HepG2 (cell line): ENCODE results near the gene ARHGAP26. TPM values are rescaled to one million over a fixed set of nuclear protein-coding genes. Genes with fewer than 3 reads are reported as not detected.
A peak's percentile ranks its signal among the peaks of the same experiment; 100 is the strongest.

Experiments
- ATAC-seq: fragments of 200-7000 bp; cut with Tn5 transposase; 3 replicates; pipeline ENCODE4 v1.9.1; 2020; ENCODE audit warnings: mild to moderate bottlenecking, moderate library complexity
- BruUV-seq: library from RNA; stranded (reverse); fragments of 400-500 nt; replicated peaks from 2 replicates; lab custom pipeline; 2021; lab: Mats Ljungman, UMichigan
- CTCF ChIA-PET: fragments of 300-600 bp; formaldehyde crosslinking; extraction: SDS; loops from one replicate; lab custom pipeline; 2021; ENCODE audit warnings: low total read pairs, inconsistent platforms, low intra/inter-chr PET ratio; lab: Yijun Ruan, JAX
- POLR2A ChIA-PET: fragments of 350-600 bp; sonication (Branson Sonifier 250); formaldehyde crosslinking; loops from one replicate; lab custom pipeline; 2020; ENCODE audit warnings: antibody characterized with exemption, inconsistent platforms; lab: Yijun Ruan, JAX
- DNase-seq: peaks from one replicate; pipeline ENCODE4 v3.0.0-alpha.2; 2015; ENCODE audit warnings: low spot score
- FAIRE-seq: peaks from 3 replicates; lab custom pipeline; 2011; peaks lifted over from hg19 to GRCh38; lab: Jason Lieb, UNC
- H2AFZ ChIP-seq: one replicate; pipeline ENCODE4 v1.6.1; 2011; ENCODE audit warnings: low read length, inconsistent platforms
- H3K27ac ChIP-seq: fragments of 300-600 bp; 3 replicates; pipeline ENCODE4 v1.8.0; 2011; ENCODE audit warnings: mixed run types, mild to moderate bottlenecking, mixed read lengths, low read length, inconsistent platforms; ENCODE audit not compliant: insufficient read depth; ENCODE audit errors: extremely low read length
- H3K27me3 ChIP-seq, 2 experiments: fragments of 200-600 bp in 1 of 2; 2 replicates in 1 of 2; 3 replicates in 1 of 2; pipeline versions ENCODE4 v1.6.0 to v1.8.0; 2011; ENCODE audit warnings: low read length in 2 of 2, mild to moderate bottlenecking in 2 of 2, moderate library complexity in 2 of 2, inconsistent platforms in 1 of 2; ENCODE audit not compliant: insufficient read depth in 2 of 2, control insufficient read depth in 1 of 2
- H3K36me3 ChIP-seq, 2 experiments: fragments of 200-600 bp in 1 of 2; replicated peaks in 1 of 2; 2 replicates in 1 of 2; 3 replicates in 1 of 2; pipeline versions ENCODE4 v1.5.1 to v1.8.0; 2011; ENCODE audit warnings: low read length in 2 of 2, inconsistent platforms in 1 of 2; ENCODE audit not compliant: insufficient read depth in 2 of 2, control insufficient read depth in 1 of 2
- H3K4me1 ChIP-seq: 2 replicates; pipeline ENCODE4 v1.5.1; 2012; ENCODE audit warnings: low read length, inconsistent platforms; ENCODE audit not compliant: insufficient read depth
- H3K4me2 ChIP-seq: 2 replicates; pipeline ENCODE4 v1.6.0; 2011; ENCODE audit warnings: low read depth, low read length, inconsistent platforms
- H3K4me3 ChIP-seq, 3 experiments: fragments of 200-600 bp in 1 of 3; sonication (generic), shearing (Covaris generic) in 1 of 3; replicated peaks in 1 of 3; 2 replicates each; pipeline ENCODE4 v1.5.1; 2011 to 2016; ENCODE audit warnings: low read length in 3 of 3, inconsistent platforms in 2 of 3, low read depth in 2 of 3, mild to moderate bottlenecking in 2 of 3, control low read depth in 1 of 3, mixed read lengths in 1 of 3; ENCODE audit not compliant: insufficient read depth in 1 of 3
- H3K79me2 ChIP-seq: one replicate; pipeline ENCODE4 v1.6.1; 2011; ENCODE audit warnings: low read length, inconsistent platforms; ENCODE audit not compliant: insufficient read depth
- H3K9ac ChIP-seq: 2 replicates; pipeline ENCODE4 v1.6.0; 2011; ENCODE audit warnings: mild to moderate bottlenecking, low read depth, low read length, inconsistent platforms; ENCODE audit not compliant: insufficient read depth
- H3K9me3 ChIP-seq: 2 replicates; pipeline ENCODE4 v1.5.1; 2012; ENCODE audit warnings: mild to moderate bottlenecking, low read length
- H4K20me1 ChIP-seq: 2 replicates; pipeline ENCODE4 v1.6.0; 2011; ENCODE audit warnings: inconsistent platforms, mild to moderate bottlenecking, low read length, moderate library complexity; ENCODE audit not compliant: insufficient read depth
- FOXO1 ChIP-seq: sonication (generic); formaldehyde crosslinking; IDR thresholded peaks from 2 replicates; pipeline ENCODE4 v1.4.0; 2020; ENCODE audit warnings: missing genetic modification reagents
- ISL2 ChIP-seq: sonication (generic); formaldehyde crosslinking; IDR thresholded peaks from 2 replicates; pipeline ENCODE4 v1.5.0; 2020; ENCODE audit warnings: missing genetic modification reagents
- JUND ChIP-seq: sonication (generic); formaldehyde crosslinking; IDR thresholded peaks from 2 replicates; pipeline ENCODE4 v1.8.0; 2022; ENCODE audit warnings: mild to moderate bottlenecking, missing genetic modification reagents
- KAT7 ChIP-seq: IDR thresholded peaks from 2 replicates; pipeline ENCODE4 v1.6.1; 2018; ENCODE audit warnings: borderline replicate concordance, missing compliant biosample characterization
- NFIC ChIP-seq: IDR thresholded peaks from 2 replicates; pipeline ENCODE4 v1.6.1; 2012; ENCODE audit warnings: mild to moderate bottlenecking, low read length, inconsistent platforms
- POLR2G ChIP-seq: fragments of 200-400 bp; formaldehyde crosslinking; IDR thresholded peaks from 2 replicates; pipeline ENCODE4 v1.6.1; 2018; ENCODE audit warnings: mild to moderate bottlenecking, low read depth, low read length, moderate library complexity
- PPARG ChIP-seq: conservative IDR thresholded peaks from 2 replicates; pipeline ENCODE4 v1.6.1; 2016; ENCODE audit warnings: missing biosample characterization, missing genetic modification reagents
- SIX1 ChIP-seq: sonication (generic); formaldehyde crosslinking; IDR thresholded peaks from 2 replicates; pipeline ENCODE4 v1.4.0; 2020; ENCODE audit warnings: missing genetic modification reagents, borderline replicate concordance
- SOX6 ChIP-seq, 2 experiments: fragments of 450-650 bp in 1 of 2; sonication (generic) in 1 of 2; formaldehyde crosslinking in 1 of 2; IDR thresholded peaks; 2 replicates each; pipeline versions ENCODE4 v1.4.0 to v1.6.1; 2017 to 2020; ENCODE audit warnings: antibody characterized with exemption in 1 of 2, mild to moderate bottlenecking in 1 of 2, missing genetic modification reagents in 1 of 2
- ZNF10 ChIP-seq: sonication (generic); formaldehyde crosslinking; IDR thresholded peaks from 2 replicates; pipeline ENCODE4 v1.4.0; 2020; ENCODE audit warnings: mild to moderate bottlenecking, low read depth, missing genetic modification reagents, borderline replicate concordance
- ZNF17 ChIP-seq: sonication (generic); formaldehyde crosslinking; IDR thresholded peaks from 2 replicates; pipeline ENCODE4 v1.5.0; 2020; ENCODE audit warnings: mild to moderate bottlenecking, missing genetic modification reagents
- ZNF816 ChIP-seq: sonication (generic); formaldehyde crosslinking; IDR thresholded peaks from 2 replicates; pipeline ENCODE4 v1.8.0; 2022; ENCODE audit warnings: missing genetic modification reagents, mild to moderate bottlenecking, borderline replicate concordance
- WGBS: methylation state at CpG from one replicate; pipeline ENCODE4 v1.1.6; 2017; ENCODE audit warnings: low lambda C conversion rate; 5-methylcytosine and 5-hydroxymethylcytosine counted together
- in situ Hi-C: cut with HindIII; loops from 2 replicates; pipeline ENCODE4 v1.10.0; 2017; ENCODE audit warnings: low pct_unique_long_range_greater_than_20kb; ENCODE audit not compliant: extremely low pct_ligation_motif_present
- intact Hi-C: fragments of 100-400 bp; cut with micrococcal nuclease; formaldehyde crosslinking; loops from one replicate; pipeline ENCODE4 v1.10.0; 2022; ENCODE audit not compliant: unreplicated experiment
- polyA plus RNA-seq, 8 experiments: library from polyadenylated mRNA; depleted of rRNA in 3 of 8; stranded (reverse) in 7 of 8; unstranded in 1 of 8; fragments of >200 nt; fragmentation: Illumina TruSeq in 4 of 8; extraction: Trizol in 4 of 8; gene quantifications; 2 replicates each; pipeline versions ENCODE4 v1.2.1 to v1.2.3, GENCODE V29; 2011 to 2016; ENCODE audit warnings: low read depth in 4 of 8, missing spikeins in 1 of 8, mixed read lengths in 1 of 8; ENCODE audit not compliant: insufficient read depth in 1 of 8
- total RNA-seq, 5 experiments: library from RNA; depleted of rRNA; stranded (reverse); fragments of >200 nt; fragmentation: Illumina TruSeq; extraction: Trizol; gene quantifications; 2 replicates each; pipeline ENCODE4 v1.2.3, GENCODE V29; 2016; ENCODE audit warnings: low read depth in 1 of 5
- TF ChIP-seq, protein P1 (sequence below): sonication (generic); formaldehyde crosslinking; IDR thresholded peaks from 2 replicates; pipeline ENCODE4 v1.5.0; 2020; ENCODE audit warnings: missing genetic modification reagents, mild to moderate bottlenecking, borderline replicate concordance
- TF ChIP-seq, protein P2 (sequence below): sonication (generic); formaldehyde crosslinking; IDR thresholded peaks from 2 replicates; pipeline ENCODE4 v1.8.0; 2023; ENCODE audit warnings: mild to moderate bottlenecking, missing genetic modification reagents

Gene ARHGAP26
- total and polyA plus RNA-seq, 2 of the 13 experiments (the other 11 are each of a cell fraction or from before 2014, with no cell fraction given): 9.6 to 18.2 TPM

DNA sequence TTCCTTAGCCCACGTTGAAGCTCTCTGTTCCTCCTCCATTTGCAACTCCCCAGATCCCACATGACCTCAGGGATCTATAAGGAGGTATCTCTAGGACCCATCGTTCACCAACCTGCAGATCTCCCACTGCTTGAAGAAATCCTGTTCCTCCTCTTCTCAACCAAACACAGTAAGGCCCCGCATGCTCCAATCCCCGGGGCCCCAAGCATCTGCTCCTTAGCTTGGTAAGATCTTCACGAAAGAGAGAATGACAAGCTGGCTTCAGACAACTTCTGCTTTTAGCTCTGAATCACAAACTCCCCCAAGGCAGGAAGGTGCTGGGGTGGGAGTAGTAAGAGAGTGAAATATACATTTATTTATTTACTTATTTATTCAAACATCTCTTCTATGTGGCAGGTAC lies 33.0 kb upstream of the ARHGAP26 start:
- Histone ChIP-seq H3K36me3 (no peaks in the 10 kb centered on the region), H3K27ac (no peak overlapping the region), H3K79me2 (no peaks in the 10 kb centered on the region), H3K27me3 (peaks cover 7 to 46% of the 10 kb centered on the region in 2 experiments; a peak in 3 of 5 replicates), H3K9ac (no peak overlapping the region), H3K9me3 (no peaks in the 10 kb centered on the region), H3K4me2 (no peak overlapping the region), H2AFZ (no peak overlapping the region), H3K4me1 (peaks cover 22% of the 10 kb centered on the region), H3K4me3 (no peak overlapping the region), H4K20me1 (no peaks in the 10 kb centered on the region)
- in situ Hi-C loops (no loop called here), intact Hi-C loops (no loop called here)
- CTCF ChIA-PET: no interaction called here
- POLR2A ChIA-PET: no interaction called here
- TF ChIP-seq, protein P1, sequence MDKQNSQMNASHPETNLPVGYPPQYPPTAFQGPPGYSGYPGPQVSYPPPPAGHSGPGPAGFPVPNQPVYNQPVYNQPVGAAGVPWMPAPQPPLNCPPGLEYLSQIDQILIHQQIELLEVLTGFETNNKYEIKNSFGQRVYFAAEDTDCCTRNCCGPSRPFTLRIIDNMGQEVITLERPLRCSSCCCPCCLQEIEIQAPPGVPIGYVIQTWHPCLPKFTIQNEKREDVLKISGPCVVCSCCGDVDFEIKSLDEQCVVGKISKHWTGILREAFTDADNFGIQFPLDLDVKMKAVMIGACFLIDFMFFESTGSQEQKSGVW (CRISPR knock-in tag): no peak
- DNase-seq (no peak), ATAC-seq (no peak), FAIRE-seq (no peak)
- BruUV-seq: no TSS peak
- WGBS: 35% methylated on average over 5 of the region's 5 CpGs

DNA sequence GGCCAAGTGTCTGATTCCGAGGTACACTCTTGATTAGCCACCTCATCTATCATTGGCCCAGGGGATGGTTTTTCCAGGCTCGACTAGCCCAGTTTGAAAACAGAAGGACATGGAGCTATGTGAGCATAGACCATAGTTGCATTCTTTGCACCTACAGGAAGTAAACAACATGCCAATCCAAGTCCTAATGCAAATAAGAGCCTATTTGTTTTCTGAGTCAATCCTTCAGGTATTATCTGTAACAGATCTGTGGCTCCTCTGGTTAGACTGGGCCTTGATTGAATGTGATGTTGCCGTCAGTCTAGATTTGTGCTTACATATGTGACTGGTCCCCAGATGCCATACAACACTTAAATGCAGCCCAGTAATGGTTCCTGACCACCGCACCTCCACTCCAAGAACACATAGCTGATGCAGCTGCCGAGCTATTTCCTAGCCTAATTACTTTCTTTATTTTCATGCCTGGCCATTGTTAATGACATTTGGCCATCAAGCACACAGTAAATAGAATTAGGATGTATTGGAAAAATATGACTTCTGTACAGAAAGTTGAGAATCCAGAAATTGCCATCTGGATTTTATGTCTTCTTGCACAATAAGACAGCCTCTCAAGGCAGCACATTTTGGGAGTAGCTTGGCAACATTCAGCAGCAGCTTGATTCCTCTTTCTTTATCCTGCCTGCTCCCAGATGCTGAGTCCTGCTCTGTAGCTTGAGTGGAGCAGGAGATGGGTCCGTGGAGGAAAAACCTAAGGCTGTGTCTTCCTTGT lies 29.5 kb upstream of the ARHGAP26 start:
- ChIA-PET POLR2A (no interaction called here), CTCF (interaction anchor here (0.7 kb wide), 1 partner anchor 27 kb away, joined by 3 read pairs; no protein-coding TSS in a partner anchor)
- BruUV-seq: no TSS peak
- H3K4me3 ChIP-seq: no peak overlapping the region
- H3K9me3 ChIP-seq: no peaks in the 10 kb centered on the region
- ATAC-seq (peak; percentile 95), FAIRE-seq (peak; percentile 34), DNase-seq (peak; percentile 88)
- WGBS: 9% methylated on average over 5 of the region's 6 CpGs
- no peak overlapping the region for H3K9ac ChIP-seq
- H3K4me1 ChIP-seq: peaks cover 32% of the 10 kb centered on the region
- H4K20me1 ChIP-seq: no peaks in the 10 kb centered on the region
- in situ Hi-C loops (no loop called here), intact Hi-C loops (no loop called here)
- H3K36me3 ChIP-seq: no peaks in the 10 kb centered on the region
- no peak overlapping the region for H3K27ac ChIP-seq
- no peaks in the 10 kb centered on the region for H3K79me2 ChIP-seq
- no peak overlapping the region for H2AFZ ChIP-seq
- peak overlapping the region; percentile 40 for H3K4me2 ChIP-seq
- H3K27me3 ChIP-seq: peaks cover 0 to 34% of the 10 kb centered on the region in 2 experiments; a peak in 2 of 5 replicates
- no peak for TF ChIP-seq SOX6 (IDR thresholded peaks at IDR 0.05)
- peak; percentile 83 for TF ChIP-seq SOX6 (CRISPR knock-in tag; IDR thresholded peaks at IDR 0.05)
- TF ChIP-seq ZNF816 (CRISPR knock-in tag): no peak
- TF ChIP-seq SIX1 (CRISPR knock-in tag): peak; percentile 51; the same call in 1 of the 2 replicates
- peak; percentile 97 for TF ChIP-seq FOXO1 (CRISPR knock-in tag)
- TF ChIP-seq NFIC: peak; percentile 65; the same call in 1 of the 2 replicates
- peak; percentile 70 for TF ChIP-seq PPARG
- no peak for TF ChIP-seq ZNF17 (CRISPR knock-in tag)
- TF ChIP-seq, protein P2, sequence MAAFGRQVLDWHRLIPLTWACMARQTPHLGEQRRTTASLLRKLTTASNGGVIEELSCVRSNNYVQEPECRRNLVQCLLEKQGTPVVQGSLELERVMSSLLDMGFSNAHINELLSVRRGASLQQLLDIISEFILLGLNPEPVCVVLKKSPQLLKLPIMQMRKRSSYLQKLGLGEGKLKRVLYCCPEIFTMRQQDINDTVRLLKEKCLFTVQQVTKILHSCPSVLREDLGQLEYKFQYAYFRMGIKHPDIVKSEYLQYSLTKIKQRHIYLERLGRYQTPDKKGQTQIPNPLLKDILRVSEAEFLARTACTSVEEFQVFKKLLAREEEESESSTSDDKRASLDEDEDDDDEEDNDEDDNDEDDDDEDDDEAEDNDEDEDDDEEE: no peak
- no peak for TF ChIP-seq KAT7 (CRISPR knock-in tag)
- peak; percentile 80; the same call in 1 of the 2 replicates for TF ChIP-seq JUND (CRISPR knock-in tag)
- TF ChIP-seq ZNF10 (CRISPR knock-in tag): no peak
- TF ChIP-seq POLR2G: no peak
- peak; percentile 63; the same call in 1 of the 2 replicates for TF ChIP-seq ISL2 (CRISPR knock-in tag)
